ENCODE results near the gene KCNIP4.

KCNIP4 gene

DNA sequence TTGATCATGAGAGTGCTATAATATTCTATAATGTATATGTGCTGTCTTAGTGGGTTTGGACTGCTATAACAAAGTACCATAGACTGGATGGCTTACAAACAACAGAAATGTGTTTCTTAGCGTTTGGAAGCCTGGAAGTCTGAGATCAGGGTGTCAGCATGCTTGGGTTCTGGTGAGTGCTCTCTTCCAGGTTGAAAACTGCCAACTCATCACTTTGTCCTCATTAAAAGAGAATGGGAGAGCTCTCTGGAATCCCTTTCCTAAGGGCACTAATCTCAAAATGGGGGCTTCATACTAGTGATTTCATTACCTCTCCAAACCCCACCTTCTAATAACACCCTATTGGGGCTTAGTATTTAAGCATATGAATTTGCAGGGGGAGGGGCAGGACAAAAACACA lies 33.5 kb upstream of the KCNIP4 start:
- no peaks in the 10 kb centered on the region for H3K36me3 ChIP-seq (ENCODE audit: insufficient read depth, insufficient read length, low read length)

DNA sequence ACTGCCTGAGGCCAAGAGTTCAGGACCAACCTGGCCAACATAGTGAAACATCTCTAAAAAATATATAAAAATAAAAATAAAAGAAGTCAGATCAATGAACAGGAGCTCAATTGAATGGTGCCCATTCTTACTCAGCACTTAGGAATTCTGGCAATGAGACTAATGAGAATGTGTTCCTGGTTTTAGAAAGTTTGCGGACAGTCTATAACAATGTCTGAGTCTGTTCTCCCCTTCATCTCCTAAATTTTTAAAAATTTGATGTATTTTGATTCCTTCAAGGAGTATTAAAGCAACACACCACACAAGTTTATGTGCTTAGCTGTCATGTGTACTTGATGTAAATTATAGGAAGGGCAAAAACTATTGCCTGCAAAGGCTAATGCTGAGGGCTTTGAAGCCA lies 30.6 kb upstream of the KCNIP4 start:
- Histone ChIP-seq H3K9me3 (ENCODE audit: insufficient read depth, low read length) (no peaks in the 10 kb centered on the region), H3K36me3 (ENCODE audit: insufficient read depth, insufficient read length, low read length) (no peaks in the 10 kb centered on the region), H3K4me3 (ENCODE audit: insufficient read length, low read depth) (no peak overlapping the region), H3K27me3 (ENCODE audit: insufficient read depth, insufficient read length) (no peaks in the 10 kb centered on the region), H3K4me1 (ENCODE audit: insufficient read depth, insufficient read length) (no peaks in the 10 kb centered on the region), H3K9ac (ENCODE audit: insufficient read length, low read depth) (no peak overlapping the region)
- no peak for DNase-seq (ENCODE audit: low read depth, low spot score)
- TF ChIP-seq SUZ12 (IDR thresholded peaks at IDR 0.05; ENCODE audit: extremely low read depth, insufficient read depth, insufficient read length) (no peak), ZNF274 (IDR thresholded peaks at IDR 0.05; ENCODE audit: low read depth, low read length) (no peak), YY1 (IDR thresholded peaks at IDR 0.05; ENCODE audit: insufficient read depth, insufficient read length) (no peak)

More for the DNA sequence above, 33.5 kb upstream of the KCNIP4 start:
- TF ChIP-seq YY1 (IDR thresholded peaks at IDR 0.05; ENCODE audit: insufficient read depth, insufficient read length), result no peak
- TF ChIP-seq SUZ12 (IDR thresholded peaks at IDR 0.05; ENCODE audit: extremely low read depth, insufficient read depth, insufficient read length), result no peak
- TF ChIP-seq ZNF274 (IDR thresholded peaks at IDR 0.05; ENCODE audit: low read depth, low read length), result no peak
- Histone ChIP-seq H3K4me1 (ENCODE audit: insufficient read depth, insufficient read length) (no peaks in the 10 kb centered on the region), H3K9ac (ENCODE audit: insufficient read length, low read depth) (no peak overlapping the region), H3K4me3 (ENCODE audit: insufficient read length, low read depth) (no peak overlapping the region), H3K9me3 (ENCODE audit: insufficient read depth, low read length) (no peaks in the 10 kb centered on the region), H3K27me3 (ENCODE audit: insufficient read depth, insufficient read length) (no peaks in the 10 kb centered on the region)
- no peak for DNase-seq (ENCODE audit: low read depth, low spot score)

GRCh38 chr4:21976166-21976565 lies 27.6 kb upstream of the KCNIP4 start:
- TF ChIP-seq YY1 (IDR thresholded peaks at IDR 0.05; ENCODE audit: insufficient read depth, insufficient read length) (no peak), ZNF274 (IDR thresholded peaks at IDR 0.05; ENCODE audit: low read depth, low read length) (no peak), SUZ12 (IDR thresholded peaks at IDR 0.05; ENCODE audit: extremely low read depth, insufficient read depth, insufficient read length) (no peak)
- Histone ChIP-seq H3K9ac (ENCODE audit: insufficient read length, low read depth) (no peak overlapping the region), H3K27me3 (ENCODE audit: insufficient read depth, insufficient read length) (no peaks in the 10 kb centered on the region), H3K4me3 (ENCODE audit: insufficient read length, low read depth) (no peak overlapping the region), H3K9me3 (ENCODE audit: insufficient read depth, low read length) (no peaks in the 10 kb centered on the region), H3K4me1 (ENCODE audit: insufficient read depth, insufficient read length) (no peaks in the 10 kb centered on the region), H3K36me3 (ENCODE audit: insufficient read depth, insufficient read length, low read length) (no peaks in the 10 kb centered on the region)
- no peak for DNase-seq (ENCODE audit: low read depth, low spot score)

DNA sequence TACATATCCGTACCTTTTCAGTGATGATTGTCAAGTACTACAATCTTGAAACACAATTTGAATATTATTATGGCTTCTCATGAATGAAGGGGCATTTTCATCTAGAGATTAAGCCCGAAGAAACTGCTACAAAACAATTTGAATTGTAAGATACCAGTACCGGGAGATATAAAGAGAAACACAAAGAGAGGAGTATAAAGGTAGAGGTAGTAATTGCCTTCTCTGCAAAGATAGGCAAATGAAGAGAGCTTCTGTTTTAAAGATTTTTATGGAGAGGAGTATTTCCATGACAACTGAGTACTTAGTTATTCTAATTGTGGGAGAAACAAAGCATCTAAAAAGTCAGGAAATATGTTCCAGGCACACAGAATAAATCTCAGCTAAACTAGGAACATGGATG lies 25.3 kb upstream of the KCNIP4 start:
- H3K9ac ChIP-seq (ENCODE audit: insufficient read length, low read depth), result no peak overlapping the region
- no peaks in the 10 kb centered on the region for H3K4me1 ChIP-seq (ENCODE audit: insufficient read depth, insufficient read length)
- TF ChIP-seq ZNF274 (IDR thresholded peaks at IDR 0.05; ENCODE audit: low read depth, low read length) (no peak), SUZ12 (IDR thresholded peaks at IDR 0.05; ENCODE audit: extremely low read depth, insufficient read depth, insufficient read length) (no peak), YY1 (IDR thresholded peaks at IDR 0.05; ENCODE audit: insufficient read depth, insufficient read length) (no peak)
- H3K36me3 ChIP-seq (ENCODE audit: insufficient read depth, insufficient read length, low read length), result no peaks in the 10 kb centered on the region
- no peak overlapping the region for H3K4me3 ChIP-seq (ENCODE audit: insufficient read length, low read depth)
- DNase-seq (ENCODE audit: low read depth, low spot score), result no peak
- H3K27me3 ChIP-seq (ENCODE audit: insufficient read depth, insufficient read length), result no peaks in the 10 kb centered on the region
- no peaks in the 10 kb centered on the region for H3K9me3 ChIP-seq (ENCODE audit: insufficient read depth, low read length)

DNA sequence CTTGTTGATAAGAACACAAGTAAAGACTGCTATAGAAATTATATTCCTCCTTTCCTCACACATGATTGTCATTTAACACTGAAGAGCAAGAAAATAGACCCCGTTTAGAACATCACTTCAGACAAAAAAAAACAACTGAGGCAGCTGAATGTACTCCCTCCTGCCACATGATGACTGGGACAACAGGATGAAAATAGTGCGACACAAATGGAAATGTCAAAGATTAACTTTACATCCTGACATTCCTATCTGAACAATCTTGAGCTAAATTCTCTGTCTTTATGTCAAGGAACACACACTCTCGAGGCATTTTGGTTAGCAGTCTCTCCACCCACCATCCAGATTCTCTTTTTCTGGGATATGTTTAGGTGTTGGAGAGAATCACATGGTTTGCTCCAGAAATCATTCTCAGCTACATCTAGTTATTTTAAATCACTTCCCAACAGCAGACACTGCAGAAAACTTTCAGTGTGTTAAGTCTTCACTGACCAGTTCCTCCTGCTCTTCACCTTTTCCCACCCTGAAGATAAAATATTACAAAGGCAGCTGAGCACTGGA lies 16.3 kb upstream of the KCNIP4 start:
- Histone ChIP-seq H3K4me1 (ENCODE audit: insufficient read depth, insufficient read length) (no peaks in the 10 kb centered on the region), H3K4me3 (ENCODE audit: insufficient read length, low read depth) (no peak overlapping the region), H3K36me3 (ENCODE audit: insufficient read depth, insufficient read length, low read length) (no peaks in the 10 kb centered on the region), H3K9me3 (ENCODE audit: insufficient read depth, low read length) (no peaks in the 10 kb centered on the region), H3K27me3 (ENCODE audit: insufficient read depth, insufficient read length) (no peaks in the 10 kb centered on the region), H3K9ac (ENCODE audit: insufficient read length, low read depth) (no peak overlapping the region)
- no peak for DNase-seq (ENCODE audit: low read depth, low spot score)
- TF ChIP-seq YY1 (IDR thresholded peaks at IDR 0.05; ENCODE audit: insufficient read depth, insufficient read length) (no peak), SUZ12 (IDR thresholded peaks at IDR 0.05; ENCODE audit: extremely low read depth, insufficient read depth, insufficient read length) (no peak), ZNF274 (IDR thresholded peaks at IDR 0.05; ENCODE audit: low read depth, low read length) (no peak)

DNA sequence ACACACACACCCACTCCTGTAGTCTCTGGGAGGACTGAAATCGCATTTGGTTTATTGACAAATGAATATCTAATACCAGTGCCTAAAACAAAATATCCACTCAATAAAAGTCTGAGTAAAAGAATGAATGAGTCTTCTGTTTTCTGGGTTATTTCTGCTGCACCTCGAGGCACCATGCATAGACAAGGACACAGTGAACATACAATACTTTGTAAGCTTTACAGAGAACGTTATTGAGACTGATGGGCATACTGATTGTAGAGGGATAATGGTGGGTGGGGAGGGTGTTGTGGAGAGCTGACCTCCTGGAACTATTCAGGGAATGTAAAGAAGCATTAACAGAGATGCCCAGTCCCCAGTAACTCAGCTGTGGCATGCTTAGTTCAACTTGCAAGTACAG lies 14.1 kb upstream of the KCNIP4 start:
- Histone ChIP-seq H3K27me3 (ENCODE audit: insufficient read depth, insufficient read length) (no peaks in the 10 kb centered on the region), H3K9me3 (ENCODE audit: insufficient read depth, low read length) (no peaks in the 10 kb centered on the region), H3K4me1 (ENCODE audit: insufficient read depth, insufficient read length) (no peaks in the 10 kb centered on the region), H3K9ac (ENCODE audit: insufficient read length, low read depth) (no peak overlapping the region), H3K36me3 (ENCODE audit: insufficient read depth, insufficient read length, low read length) (no peaks in the 10 kb centered on the region), H3K4me3 (ENCODE audit: insufficient read length, low read depth) (no peak overlapping the region)
- TF ChIP-seq YY1 (IDR thresholded peaks at IDR 0.05; ENCODE audit: insufficient read depth, insufficient read length) (no peak), ZNF274 (IDR thresholded peaks at IDR 0.05; ENCODE audit: low read depth, low read length) (no peak), SUZ12 (IDR thresholded peaks at IDR 0.05; ENCODE audit: extremely low read depth, insufficient read depth, insufficient read length) (no peak)
- DNase-seq (ENCODE audit: low read depth, low spot score), result no peak

DNA sequence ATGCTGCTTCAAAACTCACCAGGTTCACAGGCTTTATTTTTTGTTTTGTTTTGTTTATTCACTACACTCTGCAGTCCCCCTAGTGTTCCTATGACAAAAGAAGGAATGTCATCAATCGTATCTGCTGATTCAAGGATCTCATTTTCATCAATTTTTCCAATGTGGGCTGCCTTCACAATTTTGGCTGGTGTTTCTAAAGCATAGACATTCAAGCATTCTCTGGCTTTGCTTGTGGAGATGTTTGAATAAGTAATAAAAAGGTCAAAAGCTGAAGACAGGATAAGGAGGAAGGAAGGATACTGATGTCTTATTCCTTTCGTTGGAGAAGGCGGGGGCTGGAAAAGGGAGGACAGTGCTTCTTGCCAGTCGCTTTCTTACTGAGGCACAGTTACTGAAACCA lies 12.2 kb upstream of the KCNIP4 start:
- H3K9me3 ChIP-seq (ENCODE audit: insufficient read depth, low read length), result no peaks in the 10 kb centered on the region
- DNase-seq (ENCODE audit: low read depth, low spot score), result no peak
- no peaks in the 10 kb centered on the region for H3K4me1 ChIP-seq (ENCODE audit: insufficient read depth, insufficient read length)
- no peaks in the 10 kb centered on the region for H3K27me3 ChIP-seq (ENCODE audit: insufficient read depth, insufficient read length)
- H3K36me3 ChIP-seq (ENCODE audit: insufficient read depth, insufficient read length, low read length), result no peaks in the 10 kb centered on the region
- TF ChIP-seq ZNF274 (IDR thresholded peaks at IDR 0.05; ENCODE audit: low read depth, low read length) (no peak), YY1 (IDR thresholded peaks at IDR 0.05; ENCODE audit: insufficient read depth, insufficient read length) (no peak), SUZ12 (IDR thresholded peaks at IDR 0.05; ENCODE audit: extremely low read depth, insufficient read depth, insufficient read length) (no peak)
- no peak overlapping the region for H3K9ac ChIP-seq (ENCODE audit: insufficient read length, low read depth)
- H3K4me3 ChIP-seq (ENCODE audit: insufficient read length, low read depth), result no peak overlapping the region
